Fibroblast of skin of abdomen (primary cell): ENCODE results near the gene NT5DC4.
A peak's percentile ranks its signal among the peaks of the same experiment; 100 is the strongest.

Source experiments
- DNase-seq: peaks from one replicate; pipeline ENCODE4 v3.0.0-alpha.2; 2013

The NT5DC4 gene

GRCh38 chr2:112723995-112724394 is 3.2 kb downstream of the NT5DC4 start:
- DNase-seq = no peak

GRCh38 chr2:112724591-112725525 is 4.0 kb downstream of the NT5DC4 start:
- no peak for DNase-seq

GRCh38 chr2:112725545-112726457 is 5.0 kb downstream of the NT5DC4 start:
- no peak for DNase-seq

DNA sequence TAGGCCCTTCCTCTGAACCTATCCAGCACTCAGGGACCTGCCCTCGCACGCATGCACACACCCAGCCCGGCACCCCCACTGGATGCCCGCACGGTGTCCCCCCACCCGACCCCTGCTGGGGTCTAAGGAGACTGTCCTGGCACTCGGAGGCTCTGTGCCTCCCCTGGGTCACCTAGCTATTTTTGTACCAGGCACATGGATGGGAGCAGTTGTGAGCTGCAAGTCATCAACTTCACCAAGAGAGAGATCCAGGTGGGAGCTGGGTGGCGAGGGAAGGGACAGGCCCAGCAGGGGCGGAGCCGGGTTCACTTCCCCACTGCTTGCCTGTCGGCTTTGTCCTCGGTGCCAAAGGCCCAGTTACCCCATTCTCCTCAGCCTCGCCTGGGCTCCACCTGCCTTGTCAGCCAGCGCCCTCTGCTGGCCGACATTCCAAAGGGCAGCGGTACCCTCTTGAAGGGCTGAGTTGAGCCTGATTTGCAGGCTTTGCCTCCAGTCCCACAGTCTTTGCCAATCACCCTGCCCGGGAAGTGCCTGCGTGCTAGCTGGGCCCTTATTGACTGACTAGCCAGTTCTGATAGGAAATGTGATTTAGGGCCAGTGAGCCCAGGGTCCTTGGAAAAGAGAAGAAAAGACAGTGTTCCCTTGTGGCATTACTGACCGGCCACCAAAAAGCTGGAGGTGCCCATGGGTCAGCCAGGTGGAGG is 5.8 kb downstream of the NT5DC4 start:
- peak; percentile 86 for DNase-seq

- DNase-seq = no peak
Measured at GRCh38 chr2:112727276-112728028, 6.6 kb downstream of the NT5DC4 start.

- DNase-seq = no peak
Measured at GRCh38 chr2:112728029-112728362, 7.2 kb downstream of the NT5DC4 start.

GRCh38 chr2:112728378-112729175 is 7.8 kb downstream of the NT5DC4 start:
- DNase-seq = no peak

DNA sequence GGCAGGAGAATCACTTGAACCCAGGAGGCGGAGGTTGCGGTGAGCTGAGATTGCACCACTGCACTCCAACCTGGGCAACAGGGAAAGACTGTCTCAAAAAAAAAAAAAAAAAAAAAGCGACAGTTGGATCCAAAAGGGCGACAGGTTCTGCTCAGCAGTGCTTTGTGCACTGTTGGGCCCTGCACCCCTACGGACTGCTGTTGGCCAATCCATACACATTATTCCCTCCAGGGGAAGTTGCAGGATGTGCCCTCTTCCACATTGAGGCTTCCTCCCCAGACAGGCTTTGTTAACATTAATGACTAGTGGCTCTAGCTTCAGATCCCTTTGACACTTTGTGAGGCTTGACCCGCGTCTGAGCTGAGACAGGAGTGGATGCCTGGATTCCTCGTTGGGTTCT is 9.4 kb downstream of the NT5DC4 start:
- DNase-seq = no peak

DNA sequence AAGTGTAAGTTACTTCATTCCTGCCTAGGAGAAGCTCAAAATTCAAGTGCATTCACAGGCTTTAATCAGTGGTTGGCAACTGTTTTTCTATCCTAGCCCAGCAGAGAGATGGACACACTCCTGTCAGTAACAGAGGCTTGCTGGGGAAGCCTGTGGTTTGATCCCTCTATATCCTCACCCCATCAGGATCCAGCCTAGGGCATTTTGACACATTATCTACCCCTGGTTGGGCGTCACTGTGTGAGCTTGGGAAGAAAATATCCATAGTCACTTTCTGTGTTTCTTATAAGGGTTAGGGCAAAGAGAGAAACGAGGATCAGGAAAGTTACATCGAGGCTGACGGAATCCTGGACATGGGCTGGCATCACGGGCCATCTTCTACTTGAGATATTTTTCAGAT is 10.0 kb downstream of the NT5DC4 start:
- no peak for DNase-seq

GRCh38 chr2:112731479-112731878 is 10.7 kb downstream of the NT5DC4 start:
- DNase-seq = no peak

DNA sequence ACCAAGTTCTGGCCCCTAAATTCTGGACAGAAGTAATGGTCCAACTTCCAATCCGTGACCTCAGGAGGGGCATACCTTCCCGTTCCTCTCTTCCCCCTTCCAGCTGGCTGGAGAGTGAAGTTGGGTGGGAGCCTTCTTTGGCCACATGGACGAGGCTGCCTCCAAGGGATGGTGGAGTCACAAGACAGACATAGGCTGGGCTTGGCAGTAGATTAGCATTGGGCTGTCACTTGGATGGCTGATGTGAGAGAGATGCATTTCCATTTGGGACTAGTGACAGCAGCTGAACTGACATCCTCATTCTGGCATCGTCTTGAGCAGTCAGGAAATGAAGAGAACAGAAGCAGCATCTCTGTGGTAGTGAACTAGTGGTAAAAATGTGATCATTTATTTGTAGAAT is 12.6 kb downstream of the NT5DC4 start:
- no peak for DNase-seq

DNA sequence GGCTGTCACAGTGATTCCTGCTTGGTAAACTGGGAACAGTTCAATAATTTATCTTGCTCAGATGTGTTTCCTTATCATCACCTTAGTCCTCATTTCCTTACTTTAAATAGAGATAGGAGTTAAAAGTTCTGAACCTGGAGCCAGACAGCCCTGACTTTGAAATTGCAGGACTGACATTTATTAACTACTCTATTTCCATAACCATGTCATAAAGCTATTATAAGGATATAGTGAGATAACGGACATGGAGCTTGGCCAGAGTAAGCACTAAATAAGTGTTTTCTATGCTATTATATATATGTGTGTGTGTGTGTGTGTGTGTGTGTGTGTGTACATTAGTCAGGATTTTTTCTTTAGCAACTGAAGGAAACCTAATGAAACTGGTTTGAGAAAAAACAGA is 13.1 kb downstream of the NT5DC4 start:
- no peak for DNase-seq

- DNase-seq = no peak
Measured at GRCh38 chr2:112737542-112738232, 16.9 kb downstream of the NT5DC4 start.

DNA sequence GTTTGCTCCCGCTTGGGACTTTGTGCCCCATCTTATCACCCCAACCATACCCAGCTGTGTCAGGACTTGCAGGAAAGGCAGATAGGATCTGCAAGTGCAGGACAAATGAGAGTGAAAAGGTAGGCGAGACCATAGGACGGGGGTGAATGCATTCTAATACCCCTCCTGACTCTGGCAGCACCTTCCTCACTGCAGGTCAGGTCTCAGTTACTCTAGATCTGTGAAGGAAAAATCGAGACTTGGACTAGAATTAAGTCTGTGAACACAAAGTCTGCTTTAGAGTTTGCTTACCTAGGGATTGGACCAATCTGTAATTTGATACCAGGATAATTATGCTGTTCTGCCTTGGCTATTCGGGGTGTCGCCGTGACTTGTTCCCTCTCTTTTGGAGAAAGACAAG is 19.7 kb downstream of the NT5DC4 start:
- no peak for DNase-seq

- peak; percentile 69 for DNase-seq
Measured at GRCh38 chr2:112749755-112750559, 29.1 kb downstream of the NT5DC4 start.

- DNase-seq = peak; percentile 31
Measured at GRCh38 chr2:112750560-112750843, 29.7 kb downstream of the NT5DC4 start.

DNA sequence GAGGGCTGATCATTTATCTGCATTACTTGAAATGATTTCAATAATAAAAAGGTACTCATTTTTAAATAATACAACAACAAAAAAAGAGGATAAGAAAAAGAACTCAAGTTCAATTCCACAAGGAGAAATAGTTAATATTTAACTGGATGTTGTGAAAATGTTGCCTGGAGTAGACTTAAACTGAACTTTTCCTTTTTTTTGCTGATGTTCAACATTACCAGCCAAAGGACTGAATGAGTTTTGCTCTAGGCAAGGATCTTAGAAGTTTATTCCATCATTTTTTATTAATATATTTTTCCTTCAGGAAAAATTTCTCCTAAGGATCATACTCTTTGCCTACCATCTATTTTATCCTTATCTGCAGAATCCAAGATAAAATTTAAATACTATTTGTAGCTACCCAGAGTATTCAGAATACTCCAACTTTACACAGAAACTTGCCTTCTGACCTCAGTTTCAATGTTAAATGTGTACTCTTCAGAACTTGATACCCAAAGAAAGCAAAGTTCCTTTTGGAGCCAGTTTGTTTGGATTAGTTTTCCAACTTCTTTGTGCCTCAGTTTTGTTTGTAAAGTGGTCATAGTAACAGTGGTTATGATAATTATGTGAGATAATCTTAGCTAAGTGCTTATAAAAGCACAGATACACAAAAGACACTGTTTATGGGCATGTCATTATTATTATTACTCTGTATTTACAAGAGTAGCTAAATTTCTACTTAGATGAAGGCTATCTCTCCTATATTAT is 30.8 kb downstream of the NT5DC4 start:
- no peak for DNase-seq

DNA sequence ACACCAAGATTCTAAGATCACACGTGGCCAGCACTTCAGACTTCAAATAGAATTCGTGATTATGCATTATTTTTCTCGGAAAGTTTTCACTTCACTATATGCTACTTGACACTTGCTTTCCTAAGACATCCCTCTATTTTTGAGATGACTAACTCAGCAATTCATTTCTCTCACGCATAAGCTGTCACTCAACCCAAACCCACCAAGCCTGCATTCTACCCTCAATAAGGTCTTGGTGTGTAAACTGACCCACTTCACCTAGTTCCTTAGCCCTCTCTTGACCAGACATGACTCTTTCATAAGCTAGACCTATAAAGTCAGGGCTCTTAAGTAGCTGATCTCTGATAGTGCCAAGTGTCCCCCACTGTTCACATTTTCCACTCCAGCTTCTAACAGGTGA is 31.8 kb downstream of the NT5DC4 start:
- no peak for DNase-seq

GRCh38 chr2:112754564-112754963 is 33.7 kb downstream of the NT5DC4 start:
- no peak for DNase-seq
